ENCODE measurements around the gene ALG13.

GRCh38 chrX:111784667-111785066, 103.7 kb downstream of the ALG13 start:
- TF ChIP-seq CTCF (conservative IDR thresholded peaks at IDR 0.05) (no peak), ZFX (IDR thresholded peaks at IDR 0.05) (no peak)

Data from C4-2B (cell line).